ENCODE measurements around the gene CAST.
"Not testable (repeated sequence)": the region's sequence is repeated elsewhere in the genome, so short reads cannot be mapped to it uniquely, and the experiment has no call there.

Gene CAST

DNA sequence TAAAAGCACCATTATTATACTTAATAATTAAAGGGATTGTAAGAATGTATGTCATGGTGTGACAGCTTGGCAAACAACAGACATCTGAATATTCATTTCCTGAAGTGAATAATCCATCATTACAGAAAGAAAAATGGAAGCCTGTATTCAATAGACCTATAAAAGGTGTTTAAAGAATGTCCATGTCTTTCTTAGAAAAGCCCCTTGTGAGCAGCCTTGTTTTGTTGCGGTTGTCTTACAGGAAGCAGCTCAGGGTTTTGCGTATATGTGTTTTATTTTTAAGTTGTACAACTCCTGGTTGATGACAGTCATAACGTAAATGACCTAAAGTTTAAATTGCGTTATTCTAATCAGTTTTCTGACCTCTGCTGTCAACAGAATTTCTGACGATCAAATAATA is 53.8 kb downstream of the CAST start:
- DNase-seq = no peak

DNA sequence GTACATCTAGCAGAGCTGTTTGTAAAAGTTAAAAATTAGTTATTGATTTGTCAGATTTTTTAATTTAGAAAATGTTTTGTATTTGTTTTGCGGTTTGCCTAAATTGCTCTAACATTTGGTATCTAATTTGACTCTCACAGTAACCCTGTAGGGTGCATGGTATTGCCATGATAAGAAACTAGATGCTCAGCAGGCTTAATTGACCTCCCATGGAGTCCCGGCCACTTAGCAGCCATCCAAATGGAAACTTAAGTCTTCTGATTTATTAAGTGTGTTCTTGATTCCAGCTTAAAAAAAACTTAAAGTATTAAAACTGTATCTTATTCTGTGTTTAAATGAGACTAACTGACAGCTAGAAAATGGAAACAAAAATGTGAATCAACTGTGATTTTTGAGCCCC is 54.5 kb downstream of the CAST start:
- DNase-seq = no peak

DNA sequence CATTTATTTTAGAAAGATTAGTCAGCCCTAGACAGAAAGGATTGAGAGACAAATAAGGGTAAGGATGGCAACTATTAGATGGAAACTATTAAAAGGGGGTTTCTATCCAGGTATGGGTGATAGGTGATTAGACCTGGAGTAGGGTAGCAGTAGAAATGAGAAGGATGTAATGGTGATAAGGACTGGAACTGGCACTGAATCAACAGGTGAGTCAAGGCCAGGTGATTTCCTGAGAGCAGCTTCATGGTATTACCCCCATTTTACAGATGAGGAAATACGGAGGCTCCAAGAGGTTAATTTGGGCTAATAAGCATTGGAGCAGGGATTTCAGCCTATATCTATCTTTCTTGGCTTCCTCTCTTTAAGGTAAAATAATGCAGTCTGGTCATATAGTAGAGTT is 55.7 kb downstream of the CAST start:
- DNase-seq = no peak

DNA sequence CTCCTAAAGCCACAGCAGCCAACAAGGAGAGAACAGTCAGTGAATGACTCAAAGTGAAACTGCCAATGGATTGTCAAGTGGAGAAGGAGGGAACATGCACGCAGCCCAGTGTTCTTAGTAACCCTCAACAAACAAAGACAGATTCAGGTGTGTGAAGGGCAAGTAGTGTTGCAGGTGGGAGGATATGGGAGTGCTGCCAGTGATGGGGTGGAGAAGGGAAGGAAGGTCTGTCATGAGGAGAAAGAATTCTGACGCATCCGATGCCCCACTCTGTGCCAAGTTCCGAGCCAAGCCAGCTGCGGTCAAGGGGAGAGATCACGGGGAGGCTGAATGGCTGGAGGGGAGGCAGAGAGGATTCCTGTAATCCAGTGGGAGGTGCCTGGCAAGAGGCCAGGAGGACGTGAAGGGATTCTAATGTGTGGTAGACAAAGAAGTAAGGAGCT is 56.5 kb downstream of the CAST start:
- DNase-seq = no peak

DNA sequence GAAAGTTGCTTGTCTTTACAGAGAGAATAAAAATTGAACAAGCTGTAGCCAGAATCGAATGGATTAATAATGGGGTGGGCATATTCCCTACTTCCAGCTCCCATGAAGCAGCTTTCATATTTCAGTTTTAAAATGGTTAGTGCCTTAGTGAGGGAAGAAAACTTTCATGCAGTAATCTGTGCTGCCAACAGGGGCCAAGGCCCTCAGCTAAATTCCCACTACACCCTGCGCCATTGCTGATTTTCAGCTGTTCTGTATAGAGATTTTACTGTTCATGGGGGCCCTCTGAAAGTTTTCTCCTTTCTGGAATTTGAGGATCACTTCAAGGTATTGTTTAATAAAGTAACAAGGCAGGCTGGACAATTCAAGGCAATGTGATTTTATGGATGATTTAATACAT is 58.2 kb downstream of the CAST start:
- no peak for DNase-seq

DNA sequence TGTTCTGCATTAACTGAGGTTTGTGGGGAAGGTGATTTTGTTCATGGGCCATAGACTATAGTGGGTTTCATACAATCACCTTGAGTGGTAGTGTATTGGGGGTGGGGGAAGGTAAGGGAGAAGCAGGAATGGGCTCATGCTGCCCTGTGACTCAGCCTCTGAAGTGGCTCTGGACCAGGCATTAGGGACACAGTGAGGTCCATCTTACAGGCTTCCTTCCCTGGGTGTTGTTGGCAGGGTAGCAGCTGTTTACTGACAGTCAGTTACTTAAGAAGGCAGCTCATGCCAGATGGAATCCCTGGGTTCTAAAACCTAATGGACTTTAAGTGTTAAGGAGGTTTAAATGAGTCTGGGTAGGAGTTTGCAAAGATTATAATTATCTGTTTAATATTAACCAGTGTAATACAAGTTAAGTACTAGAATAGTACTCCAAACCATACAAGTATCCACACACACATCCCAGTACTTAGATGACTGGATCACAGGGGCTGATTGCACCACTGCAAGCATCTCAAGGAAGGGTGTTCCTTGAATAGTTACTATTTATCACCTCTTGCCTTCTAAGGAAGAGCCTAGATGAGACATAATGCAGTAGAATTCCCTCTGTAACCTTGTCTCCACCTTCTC is 59.3 kb downstream of the CAST start:
- no peak for DNase-seq

DNA sequence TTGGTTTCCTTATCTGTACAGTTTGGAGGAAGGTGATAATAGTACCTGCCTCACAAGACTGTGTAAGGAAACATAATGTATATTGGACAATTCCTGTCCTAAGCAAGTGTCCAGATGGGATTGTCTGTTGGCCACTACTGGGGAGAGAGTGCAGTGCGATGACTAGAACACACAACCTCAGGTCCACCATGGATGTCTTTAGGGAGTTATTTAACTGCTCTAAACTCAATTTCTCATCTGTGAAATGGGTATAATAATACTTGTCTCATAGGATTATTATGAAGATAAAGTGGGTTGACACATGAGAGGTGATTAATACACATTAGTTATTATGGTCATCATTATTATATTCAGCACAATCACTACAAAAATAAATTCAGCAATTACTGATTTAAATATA is 63.1 kb downstream of the CAST start:
- no peak for DNase-seq

DNA sequence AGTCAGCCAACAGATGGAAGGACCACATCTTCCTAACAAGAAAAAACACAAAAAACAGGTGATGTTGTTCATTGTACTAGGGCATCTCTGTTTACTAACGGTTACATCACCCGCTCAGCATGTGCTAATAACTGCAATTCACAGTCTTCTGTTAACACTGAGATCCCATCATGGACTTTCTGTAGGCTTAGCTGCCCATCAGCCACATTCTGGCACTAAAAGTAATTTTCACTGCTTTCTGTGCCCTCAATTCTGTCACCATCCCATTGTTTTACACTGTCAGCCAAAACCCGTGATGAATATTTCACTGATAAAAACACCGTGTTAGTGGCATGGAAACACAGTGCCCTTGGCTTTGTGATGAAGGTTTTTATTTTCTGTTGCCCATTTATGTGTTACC is 64.6 kb downstream of the CAST start:
- no peak for DNase-seq

DNA sequence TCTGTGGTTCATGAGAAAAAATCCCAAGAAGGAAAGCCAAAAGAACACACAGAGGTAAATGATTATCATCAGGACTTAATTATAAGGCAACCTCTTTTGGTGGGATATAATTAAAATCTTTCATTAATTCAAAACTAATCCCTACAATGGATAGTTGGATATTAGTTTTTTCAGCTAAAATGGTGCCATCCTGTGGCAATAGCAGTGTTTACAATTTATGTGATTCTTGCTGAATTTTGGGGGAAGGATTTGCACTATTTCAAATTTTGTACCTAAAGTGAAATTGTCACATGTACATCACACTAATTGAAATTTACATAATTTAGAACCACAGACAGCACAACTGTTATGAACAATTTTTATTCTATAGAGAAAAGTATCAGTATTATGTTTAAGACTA is 67.0 kb downstream of the CAST start:
- no peak for DNase-seq

DNA sequence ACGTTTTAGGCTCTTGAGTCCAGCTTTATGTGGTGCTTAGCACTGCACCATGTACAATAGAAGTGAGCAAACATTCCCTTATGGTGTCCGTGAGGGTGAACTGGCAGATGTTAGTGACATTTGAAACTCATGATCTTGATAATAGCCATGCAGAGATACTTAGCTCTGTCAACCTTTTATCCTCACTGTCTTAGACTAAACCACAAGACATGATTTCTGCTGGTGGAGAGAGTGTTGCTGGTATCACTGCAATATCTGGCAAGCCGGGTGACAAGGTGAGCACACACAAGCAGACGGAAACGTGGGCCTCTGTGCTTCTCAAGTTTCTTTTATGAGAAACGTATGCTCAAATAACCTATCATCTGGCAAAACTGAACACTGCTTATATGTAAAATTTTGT is 68.4 kb downstream of the CAST start:
- DNase-seq = no peak

DNA sequence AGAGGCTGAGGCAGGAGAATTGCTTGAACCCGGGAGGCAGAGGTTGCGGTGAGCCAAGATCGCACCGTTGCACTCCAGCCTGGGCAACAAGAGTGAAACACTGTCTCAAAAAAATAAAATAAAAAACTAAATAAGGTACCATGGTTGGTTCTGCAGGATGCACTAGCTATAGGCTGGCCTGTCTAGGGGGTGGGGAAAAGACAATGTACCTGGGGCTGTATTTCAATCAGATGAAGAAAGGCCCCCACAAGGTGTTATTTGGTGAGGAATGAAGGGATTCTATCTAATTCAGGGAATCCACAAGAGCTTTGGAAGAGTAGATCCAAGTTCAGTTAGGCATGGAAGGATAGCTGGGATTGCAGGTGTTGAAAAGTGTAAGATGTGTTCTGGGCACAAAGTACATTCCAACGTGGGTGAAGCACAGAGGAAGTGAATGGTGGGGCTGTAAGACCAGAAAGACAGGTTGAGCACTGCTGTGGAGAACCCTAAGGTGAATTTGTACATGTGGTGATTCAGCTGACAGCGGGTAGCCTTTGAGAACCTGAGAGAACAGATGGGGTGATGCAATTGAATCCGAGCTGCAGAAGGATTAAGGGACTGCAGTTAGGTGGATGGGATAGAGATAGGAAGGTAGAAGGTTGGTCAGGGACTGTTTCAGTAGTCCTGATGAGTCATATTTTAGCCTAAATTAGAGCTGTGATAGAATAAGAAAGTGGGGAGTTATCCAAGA is 71.8 kb downstream of the CAST start:
- no peak for DNase-seq

DNA sequence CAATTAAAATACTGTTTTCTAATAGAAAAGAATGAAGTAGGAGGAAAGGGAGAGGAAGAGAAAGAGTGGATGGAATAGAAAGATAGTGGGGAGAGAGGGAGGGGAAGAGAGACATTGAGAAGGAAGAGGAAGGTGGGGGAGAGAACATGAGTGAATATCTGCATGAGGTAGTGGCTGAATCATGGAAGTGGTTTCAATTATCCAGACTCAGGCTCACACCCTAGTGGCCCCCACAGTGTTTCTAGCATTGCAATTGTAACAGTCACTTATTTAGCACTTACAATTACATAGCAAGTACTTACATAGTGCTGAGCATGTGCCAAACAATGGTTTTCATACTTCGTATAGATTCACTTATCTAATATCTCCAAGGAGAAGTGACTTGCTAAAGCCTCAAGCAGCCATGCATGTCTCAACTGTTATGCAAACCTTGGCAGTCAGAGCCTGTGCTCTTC is 72.7 kb downstream of the CAST start:
- no peak for DNase-seq

DNA sequence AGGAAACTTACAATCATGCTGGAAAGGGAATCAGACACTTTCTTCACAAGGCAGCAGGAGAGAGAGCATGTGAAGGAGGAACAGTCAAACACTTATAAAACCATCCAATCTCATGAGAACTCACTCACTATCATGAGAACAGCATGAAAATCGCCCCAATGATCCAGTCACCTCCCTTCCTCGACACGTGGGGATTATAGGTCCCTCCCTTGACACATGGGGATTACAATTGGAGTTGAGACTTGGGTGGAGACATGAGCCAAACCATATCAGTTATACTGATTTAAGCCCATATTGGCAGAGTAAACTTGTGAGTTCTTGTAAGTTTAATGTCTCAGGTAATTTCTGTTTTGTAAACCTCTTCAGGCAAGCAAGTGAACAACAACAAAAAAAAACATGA is 74.8 kb downstream of the CAST start:
- no peak for DNase-seq

DNA sequence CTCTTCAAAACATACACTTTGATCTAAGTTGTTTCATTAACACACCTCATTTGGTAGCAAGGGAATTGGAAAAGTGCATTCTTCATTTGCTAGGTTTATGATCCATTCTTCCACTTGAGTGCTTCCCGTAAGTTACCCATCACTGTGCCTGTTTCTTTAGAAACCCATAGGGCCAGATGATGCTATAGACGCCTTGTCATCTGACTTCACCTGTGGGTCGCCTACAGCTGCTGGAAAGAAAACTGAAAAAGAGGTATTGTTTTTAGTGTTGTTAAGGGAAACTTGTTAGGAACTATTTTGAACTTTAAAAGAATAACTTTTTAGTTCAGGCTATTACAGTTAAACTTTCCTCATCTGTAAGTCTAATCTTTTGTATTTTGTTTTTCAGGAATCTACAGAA is 78.9 kb downstream of the CAST start:
- no peak for DNase-seq

DNA sequence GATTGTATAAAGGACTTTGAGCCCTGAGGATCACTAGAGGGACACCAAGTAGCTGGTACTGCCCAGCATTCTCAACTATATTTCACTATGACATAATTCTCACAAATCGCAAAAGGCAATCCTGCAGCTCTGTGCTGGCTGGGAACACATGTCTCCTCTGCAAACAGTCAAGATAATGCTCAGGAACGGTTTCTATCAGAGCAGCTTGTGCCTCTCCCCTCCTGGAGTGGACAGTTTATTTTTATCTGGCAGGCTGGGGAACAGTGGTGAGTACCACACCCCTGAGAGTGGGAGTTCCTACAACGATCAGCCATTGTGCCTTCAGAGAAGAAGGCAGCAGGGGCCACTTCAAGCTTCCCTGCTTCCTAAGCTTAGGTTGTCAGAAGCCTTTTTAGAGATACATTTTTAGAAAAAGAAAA is 79.7 kb downstream of the CAST start:
- no peak for DNase-seq

DNA sequence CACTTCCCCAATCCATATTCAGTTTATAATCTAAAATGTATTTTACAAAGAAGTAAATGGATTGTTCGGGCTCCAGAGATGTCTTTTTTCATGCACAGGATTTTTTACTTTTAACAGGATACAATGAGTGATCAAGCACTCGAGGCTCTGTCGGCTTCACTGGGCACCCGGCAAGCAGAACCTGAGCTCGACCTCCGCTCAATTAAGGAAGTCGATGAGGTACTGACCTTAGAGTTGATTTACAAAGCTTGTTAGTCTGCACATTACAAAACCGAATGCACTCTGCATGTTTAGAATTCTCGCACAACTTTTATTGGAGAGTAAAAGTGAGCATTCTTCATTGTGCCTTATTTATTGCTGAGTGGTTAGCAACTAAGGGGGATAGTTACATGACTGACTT is 80.4 kb downstream of the CAST start:
- no peak for DNase-seq

DNA sequence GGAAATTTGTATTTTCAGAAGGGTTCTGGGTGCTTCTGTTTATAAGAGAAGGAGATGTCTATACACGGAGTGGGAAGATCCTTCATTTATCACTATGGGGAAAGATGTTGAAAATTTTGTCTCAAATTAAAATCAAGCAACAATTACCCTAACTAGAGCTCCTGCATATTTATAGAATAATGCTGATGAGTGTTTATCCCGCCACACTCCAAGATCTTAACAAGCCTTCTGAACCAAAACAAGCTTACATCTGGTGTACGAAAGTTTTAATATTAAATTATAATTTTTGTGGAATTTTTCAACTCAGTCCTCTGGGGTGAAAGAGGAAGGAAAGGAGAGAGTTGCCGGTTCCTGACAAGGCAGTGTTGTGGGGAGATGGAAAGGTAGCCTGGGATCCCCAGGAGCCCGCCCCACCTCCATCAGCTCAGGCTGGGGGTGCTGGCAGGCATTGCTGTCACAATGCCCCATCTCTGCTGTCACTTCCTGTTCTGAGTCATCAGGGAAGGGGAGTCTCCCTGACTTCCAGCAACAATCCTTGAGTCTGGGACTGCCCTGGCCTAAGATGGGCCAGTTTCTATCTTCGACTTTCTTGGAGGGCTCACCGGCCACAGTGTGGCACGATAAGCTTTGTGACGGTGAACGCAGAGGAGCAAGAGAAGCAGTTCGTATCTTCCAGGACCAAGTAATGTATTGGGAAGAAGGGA is 81.0 kb downstream of the CAST start:
- no peak for DNase-seq

DNA sequence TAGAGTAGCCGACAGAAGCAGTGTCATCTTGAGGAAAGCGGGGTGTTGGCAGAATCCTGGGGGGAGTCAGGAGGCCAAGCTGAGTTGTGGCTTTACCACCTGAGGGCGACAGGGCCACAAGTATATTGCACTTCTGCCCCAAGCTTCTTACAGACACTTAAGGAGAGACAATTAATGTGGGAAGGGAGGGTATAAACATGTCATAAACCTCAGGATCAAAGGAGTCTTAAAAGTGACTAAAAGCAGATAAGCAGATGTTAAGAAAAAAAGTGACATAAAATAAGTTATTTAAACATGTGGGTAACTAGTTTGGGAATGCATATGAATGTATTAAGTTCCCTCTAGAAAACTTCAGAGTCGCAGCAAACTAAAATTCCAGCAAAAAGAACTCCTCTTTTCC is 81.6 kb downstream of the CAST start:
- no peak for DNase-seq

DNA sequence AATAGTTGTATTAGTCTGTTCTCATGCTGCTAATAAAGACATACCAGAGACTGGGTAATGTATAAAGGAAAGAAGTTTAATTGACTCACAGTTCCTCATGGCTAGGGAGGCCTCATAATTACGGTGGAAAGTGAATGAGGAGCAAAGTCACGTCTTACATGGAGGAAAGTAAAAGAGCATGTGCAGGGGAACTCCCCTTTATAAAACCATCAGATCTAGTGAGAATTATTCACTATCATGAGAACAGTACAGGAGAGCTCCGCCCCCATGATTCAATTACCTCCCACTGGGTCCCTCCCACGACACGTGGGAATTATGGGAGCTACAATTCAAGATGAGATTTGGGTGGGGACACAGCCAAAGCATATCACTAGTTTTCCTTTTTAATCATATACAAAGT is 82.0 kb downstream of the CAST start:
- not testable (repeated sequence) for DNase-seq

DNA sequence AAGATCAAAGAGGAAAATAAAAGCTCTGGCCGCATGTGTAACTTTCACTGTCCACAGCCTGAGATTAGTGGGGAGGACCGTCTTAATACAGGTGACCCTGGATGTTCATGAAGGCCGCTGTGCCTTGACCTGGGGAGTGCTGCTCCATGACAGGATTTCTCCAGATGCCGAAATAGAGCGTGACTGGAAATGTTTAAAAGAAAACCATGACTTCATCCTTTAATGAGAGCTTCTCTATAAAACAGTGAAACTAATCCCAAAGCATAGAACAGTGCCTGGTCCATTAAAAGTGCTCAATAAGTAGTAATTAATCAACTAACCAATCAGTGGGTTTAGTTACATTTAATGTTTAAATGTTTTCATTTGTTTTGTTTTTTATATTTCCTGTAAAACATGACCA is 82.8 kb downstream of the CAST start:
- no peak for DNase-seq

DNA sequence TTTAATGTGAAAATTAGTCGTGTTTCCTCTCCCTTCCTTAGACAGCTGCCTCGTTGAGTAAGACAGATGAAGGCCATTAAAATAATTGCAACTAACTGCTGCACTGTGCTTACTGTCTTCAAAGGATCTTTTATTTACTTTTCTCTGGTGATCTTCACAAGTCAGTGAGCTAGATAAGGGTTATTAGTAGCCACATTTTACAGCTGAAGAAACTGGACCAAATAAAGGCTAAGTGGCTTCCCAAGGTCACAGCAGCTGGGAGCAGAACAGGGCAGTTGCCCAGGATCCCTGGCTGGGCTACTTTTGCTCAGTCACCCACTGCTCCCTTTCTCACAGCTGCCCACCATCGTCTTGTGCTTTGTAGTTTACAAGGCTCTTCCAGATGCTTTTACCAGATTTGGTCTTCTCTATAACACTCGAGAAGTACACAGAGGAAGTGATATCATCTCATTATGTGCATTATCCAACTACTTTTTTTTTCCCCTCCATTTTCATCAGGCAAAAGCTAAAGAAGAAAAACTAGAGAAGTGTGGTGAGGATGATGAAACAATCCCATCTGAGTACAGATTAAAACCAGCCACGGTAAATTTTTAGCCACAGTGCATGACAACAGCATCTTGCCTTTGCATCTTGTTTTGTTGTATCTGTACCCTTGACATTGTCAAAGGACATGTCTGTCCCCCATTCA is 83.8 kb downstream of the CAST start:
- no peak for DNase-seq

DNA sequence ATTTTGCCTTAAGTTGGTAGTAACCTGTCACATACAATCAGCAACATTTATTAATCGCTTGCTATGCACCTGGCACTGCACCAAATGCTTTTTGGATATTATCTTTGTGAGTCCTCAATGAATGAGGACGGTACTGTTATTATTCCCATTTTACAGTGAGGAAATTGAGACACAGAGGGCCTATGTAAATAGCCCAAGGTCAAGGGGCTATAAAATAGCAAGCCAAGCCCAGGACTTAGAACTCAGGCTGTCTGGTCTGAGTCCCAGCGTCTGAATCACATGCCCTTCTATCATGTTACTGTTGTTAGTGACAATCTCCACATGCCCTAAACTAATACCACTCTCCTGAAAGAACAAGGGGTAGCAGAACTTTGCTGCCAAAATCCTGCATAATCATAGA is 85.5 kb downstream of the CAST start:
- DNase-seq = no peak

DNA sequence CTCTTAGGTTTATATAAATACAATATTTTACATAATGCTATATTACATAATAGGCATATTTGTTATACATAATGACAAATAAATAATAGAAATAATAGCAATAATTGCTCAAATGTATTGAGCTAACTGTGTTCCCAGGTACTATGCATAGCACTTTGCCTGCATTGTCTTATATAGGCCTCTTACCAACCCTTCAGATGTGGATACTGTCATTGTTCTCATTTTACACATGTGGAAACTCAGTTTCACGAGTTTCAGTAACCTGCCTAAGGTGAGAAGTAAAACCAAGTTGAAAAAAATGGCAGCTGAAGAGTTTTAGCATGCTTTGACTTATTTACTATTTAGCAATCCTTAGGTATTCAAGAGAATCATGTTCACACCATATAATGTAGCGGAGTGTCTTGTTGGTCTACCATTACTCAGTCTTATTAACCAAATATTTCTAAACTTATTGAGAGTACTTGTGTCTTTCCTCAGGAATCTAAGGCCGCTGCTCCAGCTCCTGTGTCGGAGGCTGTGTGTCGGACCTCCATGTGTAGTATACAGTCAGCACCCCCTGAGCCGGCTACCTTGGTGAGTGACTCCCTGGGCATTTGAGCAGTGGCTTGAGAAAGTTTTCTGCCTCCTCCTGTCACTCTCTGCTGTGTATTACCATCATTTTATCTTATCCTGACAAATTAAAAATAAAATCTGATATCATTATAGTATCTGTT is 88.1 kb downstream of the CAST start:
- no peak for DNase-seq
